Heart left ventricle (tissue), 13 donors: ENCODE data around the gene RAB9B.

Experiments used
- CTCF ChIP-seq, 12 donors: fragments of 200-600 bp; sonication (generic) in 4 of 12; IDR thresholded peaks; one replicate each; pipeline versions ENCODE4 v1.5.0 to v1.8.0; 2018 to 2022; ENCODE audit warnings: antibody characterized with exemption in 12 of 12, mild to moderate bottlenecking in 5 of 12
- POLR2A ChIP-seq, 2 donors: fragments of 450-650 bp; IDR thresholded peaks; one replicate each; pipeline ENCODE4 v1.6.1; 2017; ENCODE audit warnings: antibody characterized with exemption in 2 of 2, mild to moderate bottlenecking in 2 of 2, moderate library complexity in 2 of 2
- donor health status: ischemic (EF 13 %, LVEDD 7.1; RV severe dilation, severe dysfunction).
- donor health status: DM: no; HTN: yes; CAD: no.
- donor health status: DM: no; HTN: no; CAD: no.
- donor health status: ischemic (EF 25% LVEDD 6.9; RV normal size, moderate dysfunction).
- donor health status: ischemic (EF 25% LVEDD 5.7; RV mildly dilated, moderate dysfunction).
- donor health status: ischemic (EF 35%, LVEDD 5.7; RV mildly dilated, moderate dysfunction).
- donor health status: nonischemic (EF 11% LVEDD 7.7; RV severe dilation, severe dysfunction).
- donor health status: DM: yes; HTN: yes; CAD: no.
- donor health status: PGD.
- donor health status: ischemic (EF 29% LVEDD 5.4; RV normal size, mild dysfunction).
- donor health status: nonischemic (EF 23%, LVEDD 6.1; RV moderate dilation, normal function).

GRCh38 chrX:103864149-103864548 lies 32.1 kb upstream of the RAB9B start:
- no peak for TF ChIP-seq CTCF (IDR thresholded peaks at IDR 0.05)
- no peak for TF ChIP-seq POLR2A (IDR thresholded peaks at IDR 0.05)
